GM12801 (cell line): ENCODE results near the gene CRYGN.

Experiments
- TF ChIP-seq, protein P1 (sequence below): IDR thresholded peaks from one replicate; pipeline ENCODE4 v1.5.1; 2011; ENCODE audit warnings: control low read depth; ENCODE audit not compliant: insufficient read length; ENCODE audit errors: extremely low read depth

The CRYGN gene

DNA sequence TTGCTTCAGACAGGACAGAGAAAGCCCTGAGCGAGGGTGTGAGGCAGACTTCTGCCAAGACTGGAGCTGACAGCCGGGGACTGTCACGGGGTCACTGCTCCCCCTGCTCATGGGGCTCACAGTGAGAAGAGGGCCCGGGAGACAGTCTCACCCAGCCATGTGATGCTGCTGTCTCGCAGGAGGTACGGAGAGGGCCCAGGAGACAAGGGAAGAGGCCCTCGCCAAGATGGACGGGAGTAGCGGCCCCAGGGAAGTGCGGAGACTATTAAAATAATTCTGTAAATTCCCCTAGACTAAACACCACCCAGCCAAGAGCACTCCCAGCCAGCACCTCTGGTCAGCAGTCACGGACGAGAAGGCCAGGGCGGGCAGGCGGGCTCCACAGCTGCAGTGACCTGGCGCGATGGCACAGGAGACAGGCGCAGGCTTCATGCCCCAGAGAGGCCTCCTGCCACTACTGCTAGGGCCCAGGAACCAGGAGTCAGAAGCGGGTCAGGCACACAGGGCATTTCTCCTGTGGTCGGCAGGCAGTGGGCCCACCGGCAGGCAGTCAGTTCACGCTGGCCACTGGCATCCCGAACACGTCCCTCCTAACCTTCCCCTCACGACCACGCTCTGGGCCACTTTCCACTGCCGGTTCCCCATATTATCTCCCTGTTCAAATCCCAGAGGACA lies 54.2 kb downstream of the CRYGN start:
- TF ChIP-seq, protein P1, sequence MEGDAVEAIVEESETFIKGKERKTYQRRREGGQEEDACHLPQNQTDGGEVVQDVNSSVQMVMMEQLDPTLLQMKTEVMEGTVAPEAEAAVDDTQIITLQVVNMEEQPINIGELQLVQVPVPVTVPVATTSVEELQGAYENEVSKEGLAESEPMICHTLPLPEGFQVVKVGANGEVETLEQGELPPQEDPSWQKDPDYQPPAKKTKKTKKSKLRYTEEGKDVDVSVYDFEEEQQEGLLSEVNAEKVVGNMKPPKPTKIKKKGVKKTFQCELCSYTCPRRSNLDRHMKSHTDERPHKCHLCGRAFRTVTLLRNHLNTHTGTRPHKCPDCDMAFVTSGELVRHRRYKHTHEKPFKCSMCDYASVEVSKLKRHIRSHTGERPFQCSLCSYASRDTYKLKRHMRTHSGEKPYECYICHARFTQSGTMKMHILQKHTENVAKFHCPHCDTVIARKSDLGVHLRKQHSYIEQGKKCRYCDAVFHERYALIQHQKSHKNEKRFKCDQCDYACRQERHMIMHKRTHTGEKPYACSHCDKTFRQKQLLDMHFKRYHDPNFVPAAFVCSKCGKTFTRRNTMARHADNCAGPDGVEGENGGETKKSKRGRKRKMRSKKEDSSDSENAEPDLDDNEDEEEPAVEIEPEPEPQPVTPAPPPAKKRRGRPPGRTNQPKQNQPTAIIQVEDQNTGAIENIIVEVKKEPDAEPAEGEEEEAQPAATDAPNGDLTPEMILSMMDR, result no peak

- TF ChIP-seq, protein P1, result no peak
Measured at GRCh38 chr7:151384776-151385625, 54.9 kb downstream of the CRYGN start.

DNA sequence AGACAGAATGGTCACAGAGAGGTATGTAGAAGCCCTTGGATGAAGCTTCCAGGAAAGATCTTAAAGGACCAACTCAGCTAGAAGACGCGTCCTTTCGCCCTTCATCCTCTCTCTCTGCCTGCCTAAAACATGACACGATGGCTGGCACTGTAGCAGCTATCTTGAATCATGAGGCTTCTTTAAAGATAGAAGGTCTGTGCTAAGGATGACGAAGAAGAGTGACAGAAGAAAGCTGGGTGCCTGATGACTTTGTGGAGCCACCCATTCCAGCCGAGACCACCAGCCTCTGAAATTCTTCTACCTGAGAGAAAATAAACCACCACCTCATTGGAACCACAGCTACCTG lies 55.6 kb downstream of the CRYGN start:
- TF ChIP-seq, protein P1, result no peak

DNA sequence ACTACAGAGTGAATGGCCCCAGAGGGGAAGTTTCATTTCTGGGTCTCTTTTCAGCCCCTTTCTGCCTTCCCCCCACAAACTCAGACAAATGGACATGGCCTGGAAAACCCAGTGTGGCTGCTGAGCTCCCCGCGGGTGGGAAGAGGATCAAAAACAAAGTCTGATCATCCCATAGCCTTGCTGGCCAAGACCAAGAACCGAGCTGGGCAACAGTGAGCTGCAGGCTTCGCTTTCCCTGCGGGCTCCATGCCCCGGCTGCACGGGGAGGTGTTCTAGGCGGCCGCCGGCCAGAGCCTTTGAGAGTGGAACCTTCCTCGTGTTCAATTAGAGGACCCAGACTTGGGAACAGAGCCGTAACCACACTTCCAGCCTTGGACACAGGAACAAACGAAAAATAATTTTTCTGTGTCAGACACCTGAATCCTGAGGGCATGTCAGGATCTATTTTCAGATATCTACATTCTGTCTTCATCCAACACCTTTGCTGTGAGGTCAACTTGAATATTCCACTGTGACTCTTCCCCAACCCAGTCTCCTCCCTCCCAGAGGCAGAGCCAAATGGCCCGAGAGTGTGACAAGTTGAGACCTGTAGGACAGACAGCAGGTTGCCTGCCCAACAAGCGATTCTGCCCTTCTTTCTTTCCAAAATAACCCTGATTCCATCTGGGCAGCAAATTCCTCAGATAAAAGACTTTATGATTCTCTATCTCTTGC lies 56.1 kb downstream of the CRYGN start:
- TF ChIP-seq, protein P1, result no peak

GRCh38 chr7:151382079-151382885 lies 57.7 kb downstream of the CRYGN start:
- TF ChIP-seq, protein P1, result no peak

- TF ChIP-seq, protein P1, result no peak
Measured at GRCh38 chr7:151381348-151382078, 58.4 kb downstream of the CRYGN start.

- TF ChIP-seq, protein P1, result no peak
Measured at GRCh38 chr7:151381098-151381347, 58.9 kb downstream of the CRYGN start.
